HCT116 (cell line): ENCODE measurements around the gene HYAL2. TPM values are rescaled to one million over a fixed set of nuclear protein-coding genes. Genes with fewer than 3 reads are reported as not detected.

ENCODE experiments used
- ATAC-seq: fragments of 200-7000 bp; cut with Tn5 transposase; 2 replicates; pipeline ENCODE4 v1.9.1; 2020; ENCODE audit warnings: mild to moderate bottlenecking, moderate library complexity
- BruUV-seq: library from RNA; stranded (reverse); fragments of 400-500 nt; replicated peaks from 2 replicates; lab custom pipeline; 2021; lab: Mats Ljungman, UMichigan
- CTCF ChIA-PET: fragments of 300-600 bp; sonication (Branson Sonifier 250); formaldehyde crosslinking; loops from one replicate; lab custom pipeline; 2021; ENCODE audit warnings: antibody characterized with exemption; lab: Charles Lee
- POLR2A ChIA-PET: fragments of 300-600, 350-600 bp; sonication (Branson Sonifier 250); formaldehyde crosslinking; loops from one replicate; lab custom pipeline; 2021; ENCODE audit warnings: antibody characterized with exemption; lab: Charles Lee
- RAD21 ChIA-PET, 2 experiments: fragments of 300-600 bp; sonication (Branson Sonifier 250); formaldehyde crosslinking; loops; one replicate each; lab custom pipeline; 2023; ENCODE audit warnings: low total read pairs in 2 of 2; ENCODE audit not compliant: uncharacterized antibody in 2 of 2, unreplicated experiment in 2 of 2, low non-redundant PET in 1 of 2; lab: Charles Lee
- DNase-seq: peaks from one replicate; pipeline ENCODE4 v3.0.0-alpha.2; 2010; ENCODE audit warnings: low read depth, low spot score
- H2AFZ ChIP-seq: fragments of 200-600 bp; shearing (Covaris generic), sonication (generic); 2 replicates; pipeline ENCODE4 v1.6.1; 2017; ENCODE audit warnings: low read depth, mixed run types, mixed read lengths, antibody characterized with exemption, low read length; ENCODE audit not compliant: poor library complexity, severe bottlenecking
- H3K27ac ChIP-seq: 2 replicates; pipeline ENCODE4 v1.5.1; 2012; ENCODE audit warnings: low read depth, low read length
- H3K27me3 ChIP-seq: fragments of 200-600 bp; sonication (generic); 2 replicates; pipeline ENCODE4 v1.6.1; 2016; ENCODE audit warnings: mixed run types, low read length, mixed read lengths; ENCODE audit not compliant: insufficient read depth
- H3K36me3 ChIP-seq, 2 experiments: fragments of 200-500 bp in 1 of 2; fragments of 200-600 bp in 1 of 2; sonication (Bioruptor generic) in 1 of 2; sonication (generic) in 1 of 2; 2 replicates each; pipeline versions ENCODE4 v1.5.1 to v1.6.1; 2014 to 2016; ENCODE audit warnings: low read length in 2 of 2, inconsistent platforms in 1 of 2, mixed read lengths in 1 of 2, mixed run types in 1 of 2; ENCODE audit not compliant: insufficient read depth in 2 of 2, control insufficient read depth in 1 of 2
- H3K4me1 ChIP-seq, 2 experiments: fragments of 200-600 bp in 1 of 2; sonication (generic) in 1 of 2; 2 replicates each; pipeline versions ENCODE4 v1.5.1 to v1.6.1; 2012 to 2017; ENCODE audit warnings: low read length in 2 of 2, inconsistent platforms in 1 of 2, mild to moderate bottlenecking in 1 of 2, mixed read lengths in 1 of 2, mixed run types in 1 of 2, moderate library complexity in 1 of 2; ENCODE audit not compliant: insufficient read depth in 2 of 2, control insufficient read depth in 1 of 2
- H3K4me2 ChIP-seq: fragments of 200-600 bp; sonication (generic); 2 replicates; pipeline ENCODE4 v1.6.1; 2017; ENCODE audit warnings: mixed run types, low read length, mixed read lengths
- H3K4me3 ChIP-seq, 2 experiments: fragments of 200-600 bp in 1 of 2; sonication (generic) in 1 of 2; replicated peaks in 1 of 2; 2 replicates each; pipeline ENCODE4 v1.5.1; 2011 to 2016; ENCODE audit warnings: low read length in 2 of 2, control low read depth in 1 of 2, low read depth in 1 of 2, mild to moderate bottlenecking in 1 of 2, mixed read lengths in 1 of 2, mixed run types in 1 of 2
- H3K79me2 ChIP-seq: fragments of 200-600 bp; sonication (generic); 2 replicates; pipeline ENCODE4 v1.6.1; 2017; ENCODE audit warnings: mild to moderate bottlenecking, mixed run types, low read length, moderate library complexity, mixed read lengths; ENCODE audit not compliant: insufficient read depth
- H3K9ac ChIP-seq: fragments of 200-600 bp; sonication (generic); 2 replicates; pipeline ENCODE4 v1.6.1; 2016; ENCODE audit warnings: low read length, mixed read lengths
- H3K9me2 ChIP-seq: fragments of 200-600 bp; sonication (generic), shearing (Covaris generic); 2 replicates; pipeline ENCODE4 v1.6.1; 2017; ENCODE audit warnings: mixed run types, mild to moderate bottlenecking, moderate library complexity; ENCODE audit not compliant: insufficient read depth
- H3K9me3 ChIP-seq, 2 experiments: fragments of 200-500 bp in 1 of 2; fragments of 200-600 bp in 1 of 2; sonication (Bioruptor generic) in 1 of 2; sonication (generic) in 1 of 2; 2 replicates each; pipeline ENCODE4 v1.6.1; 2014 to 2017; ENCODE audit warnings: low read length in 2 of 2, mixed read lengths in 2 of 2, inconsistent platforms in 1 of 2, low read depth in 1 of 2, mild to moderate bottlenecking in 1 of 2, mixed run types in 1 of 2, moderate library complexity in 1 of 2; ENCODE audit not compliant: control insufficient read depth in 1 of 2, insufficient read depth in 1 of 2
- H4K20me1 ChIP-seq: fragments of 200-600 bp; sonication (generic), shearing (Covaris generic); 2 replicates; pipeline ENCODE4 v1.6.1; 2017; ENCODE audit warnings: mixed run types, mild to moderate bottlenecking, moderate library complexity; ENCODE audit not compliant: insufficient read depth
- CEBPB ChIP-seq: IDR thresholded peaks from 2 replicates; pipeline ENCODE4 v1.6.1; 2012; ENCODE audit warnings: low read depth
- ELF1 ChIP-seq: IDR thresholded peaks from 2 replicates; pipeline ENCODE4 v1.6.1; 2012; ENCODE audit warnings: low read depth, borderline replicate concordance
- EZH2 ChIP-seq: fragments of 200-600 bp; sonication (generic); IDR thresholded peaks from 2 replicates; pipeline ENCODE4 v1.6.1; 2017; ENCODE audit warnings: antibody characterized with exemption, mixed run types
- EZH2phosphoT487 ChIP-seq: fragments of 200-600 bp; IDR thresholded peaks from 2 replicates; pipeline ENCODE4 v1.6.1; 2018; ENCODE audit warnings: antibody characterized with exemption, borderline replicate concordance
- FOSL1 ChIP-seq: IDR thresholded peaks from 2 replicates; pipeline ENCODE4 v1.6.1; 2012; ENCODE audit warnings: low read depth
- POLR2A ChIP-seq: IDR thresholded peaks from 2 replicates; pipeline ENCODE4 v1.7.0; 2011; ENCODE audit warnings: borderline replicate concordance; ENCODE audit not compliant: insufficient read depth, insufficient read length; ENCODE audit errors: extremely low read depth
- POLR2AphosphoS5 ChIP-seq: IDR thresholded peaks from 2 replicates; pipeline ENCODE4 v1.6.1; 2011; ENCODE audit warnings: mild to moderate bottlenecking, low read depth, low read length, moderate library complexity
- RAD21 ChIP-seq: IDR thresholded peaks from 2 replicates; pipeline ENCODE4 v1.6.1; 2012; ENCODE audit warnings: low read depth, mild to moderate bottlenecking
- TCF7L2 ChIP-seq: IDR thresholded peaks from 2 replicates; pipeline ENCODE4 v1.7.0; 2011; ENCODE audit warnings: borderline replicate concordance, inconsistent platforms; ENCODE audit not compliant: insufficient read depth, insufficient read length; ENCODE audit errors: extremely low read depth
- YY1 ChIP-seq: IDR thresholded peaks from 2 replicates; pipeline ENCODE4 v1.6.1; 2011; ENCODE audit warnings: low read length, low read depth, moderate library complexity, mild to moderate bottlenecking; ENCODE audit not compliant: insufficient replicate concordance; ENCODE audit errors: extremely low read depth
- ZFX ChIP-seq: fragments of 450-650 bp; IDR thresholded peaks from 2 replicates; pipeline ENCODE4 v1.6.1; 2017
- ZNF274 ChIP-seq: fragments of 200-500 bp; sonication (Bioruptor generic); IDR thresholded peaks from 2 replicates; pipeline ENCODE4 v1.6.1; 2014; ENCODE audit warnings: mild to moderate bottlenecking, low read depth, low read length, inconsistent platforms
- intact Hi-C: fragments of 100-400 bp; cut with micrococcal nuclease; formaldehyde crosslinking; loops from 2 replicates; pipeline ENCODE4 v1.10.0; 2022
- total RNA-seq: library from RNA; stranded (reverse); gene quantifications from one replicate; pipeline ENCODE4 v1.2.1, GENCODE V29; 2021; ENCODE audit not compliant: unreplicated experiment
- TF ChIP-seq, protein P1 (sequence below): IDR thresholded peaks from 2 replicates; pipeline ENCODE4 v1.6.1; 2011; ENCODE audit warnings: mild to moderate bottlenecking, low read length, moderate library complexity; ENCODE audit not compliant: insufficient replicate concordance; ENCODE audit errors: extremely low read depth
- TF ChIP-seq, protein P2 (sequence below): IDR thresholded peaks from 2 replicates; pipeline ENCODE4 v1.6.1; 2012
- TF ChIP-seq, protein P3 (sequence below): IDR thresholded peaks from 2 replicates; pipeline ENCODE4 v1.6.1; 2012
- TF ChIP-seq, protein P4 (sequence below), 3 experiments: fragments of 200-600 bp in 1 of 3; sonication (generic) in 1 of 3; IDR thresholded peaks in 2 of 3; conservative IDR thresholded peaks in 1 of 3; 2 replicates each; pipeline ENCODE4 v1.5.1; 2012 to 2017; ENCODE audit warnings: low read depth in 2 of 3, low read length in 2 of 3, antibody characterized with exemption in 1 of 3, borderline replicate concordance in 1 of 3, control low read depth in 1 of 3, mild to moderate bottlenecking in 1 of 3, mixed read lengths in 1 of 3, mixed run types in 1 of 3, moderate library complexity in 1 of 3; ENCODE audit not compliant: insufficient read depth in 1 of 3

The HYAL2 gene
- total RNA-seq, 1 experiment from 2014 or later = 42.2 TPM

DNA sequence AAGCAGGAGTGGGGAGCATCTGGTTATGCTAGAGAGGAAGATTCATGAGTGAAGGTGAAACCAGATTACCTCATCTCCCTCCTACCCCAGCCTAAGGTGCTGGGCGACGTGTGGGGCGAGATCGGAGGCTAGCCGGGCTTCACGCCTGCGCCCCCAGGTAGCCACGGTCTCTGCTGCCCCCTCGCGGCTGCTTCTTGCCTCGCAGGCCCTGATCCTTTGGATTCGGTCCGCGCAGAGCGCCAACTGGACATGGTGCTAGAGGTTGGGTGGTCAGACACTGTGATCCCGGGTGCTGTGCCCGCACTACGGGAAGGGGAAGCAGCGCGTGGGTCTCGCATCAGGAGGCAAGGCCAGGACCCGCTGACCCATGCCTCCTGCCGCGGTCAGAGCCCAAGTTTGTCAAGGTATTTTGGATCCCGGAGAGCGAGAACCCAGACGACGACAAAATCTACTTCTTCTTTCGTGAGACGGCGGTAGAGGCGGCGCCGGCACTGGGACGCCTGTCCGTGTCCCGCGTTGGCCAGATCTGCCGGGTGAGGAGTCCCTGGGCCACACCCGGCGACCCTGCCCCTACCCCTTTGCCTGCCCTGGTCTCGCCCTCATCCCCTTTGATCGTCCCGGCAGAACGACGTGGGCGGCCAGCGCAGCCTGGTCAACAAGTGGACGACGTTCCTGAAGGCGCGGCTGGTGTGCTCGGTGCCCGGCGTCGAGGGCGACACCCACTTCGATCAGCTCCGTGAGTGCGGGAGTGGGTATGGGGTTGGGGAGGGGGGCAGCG, 49.4 kb downstream of the HYAL2 start:
- ChIA-PET RAD21 (interaction anchor here in 1 of 2 experiments (1.9 kb wide), 1 partner anchor 13 kb away, joined by 7 read pairs; no protein-coding TSS in a partner anchor), CTCF (interaction anchor here (1.8 to 2.4 kb wide), 2 partner anchors 13 to 78 kb away, joined by 8 to 9 read pairs; no protein-coding TSS in a partner anchor), POLR2A (no interaction called here)
- Histone ChIP-seq H3K9me3 (no peaks in the 10 kb centered on the region), H3K27me3 (no peaks in the 10 kb centered on the region), H3K4me1 (peaks cover 51 to 62% of the 10 kb centered on the region in 2 experiments), H3K9ac (peak overlapping the region; percentile 56), H3K4me2 (peak overlapping the region; percentile 96), H3K9me2 (no peaks in the 10 kb centered on the region), H3K4me3 (peak overlapping the region; percentile 43 to 57), H3K79me2 (no peaks in the 10 kb centered on the region), H3K36me3 (no peaks in the 10 kb centered on the region), H3K27ac (peak overlapping the region; percentile 27; the same call in 1 of the 2 replicates), H4K20me1 (no peaks in the 10 kb centered on the region), H2AFZ (peak overlapping the region; percentile 82)
- TF ChIP-seq, protein P1, sequence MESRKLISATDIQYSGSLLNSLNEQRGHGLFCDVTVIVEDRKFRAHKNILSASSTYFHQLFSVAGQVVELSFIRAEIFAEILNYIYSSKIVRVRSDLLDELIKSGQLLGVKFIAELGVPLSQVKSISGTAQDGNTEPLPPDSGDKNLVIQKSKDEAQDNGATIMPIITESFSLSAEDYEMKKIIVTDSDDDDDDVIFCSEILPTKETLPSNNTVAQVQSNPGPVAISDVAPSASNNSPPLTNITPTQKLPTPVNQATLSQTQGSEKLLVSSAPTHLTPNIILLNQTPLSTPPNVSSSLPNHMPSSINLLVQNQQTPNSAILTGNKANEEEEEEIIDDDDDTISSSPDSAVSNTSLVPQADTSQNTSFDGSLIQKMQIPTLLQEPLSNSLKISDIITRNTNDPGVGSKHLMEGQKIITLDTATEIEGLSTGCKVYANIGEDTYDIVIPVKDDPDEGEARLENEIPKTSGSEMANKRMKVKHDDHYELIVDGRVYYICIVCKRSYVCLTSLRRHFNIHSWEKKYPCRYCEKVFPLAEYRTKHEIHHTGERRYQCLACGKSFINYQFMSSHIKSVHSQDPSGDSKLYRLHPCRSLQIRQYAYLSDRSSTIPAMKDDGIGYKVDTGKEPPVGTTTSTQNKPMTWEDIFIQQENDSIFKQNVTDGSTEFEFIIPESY = no peak
- TF ChIP-seq POLR2A = no peak
- no peak for TF ChIP-seq FOSL1
- no peak for TF ChIP-seq ZNF274
- TF ChIP-seq CEBPB = no peak
- TF ChIP-seq, protein P2, sequence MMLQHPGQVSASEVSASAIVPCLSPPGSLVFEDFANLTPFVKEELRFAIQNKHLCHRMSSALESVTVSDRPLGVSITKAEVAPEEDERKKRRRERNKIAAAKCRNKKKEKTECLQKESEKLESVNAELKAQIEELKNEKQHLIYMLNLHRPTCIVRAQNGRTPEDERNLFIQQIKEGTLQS = no peak
- TF ChIP-seq, protein P3, sequence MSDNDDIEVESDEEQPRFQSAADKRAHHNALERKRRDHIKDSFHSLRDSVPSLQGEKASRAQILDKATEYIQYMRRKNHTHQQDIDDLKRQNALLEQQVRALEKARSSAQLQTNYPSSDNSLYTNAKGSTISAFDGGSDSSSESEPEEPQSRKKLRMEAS = no peak
- TF ChIP-seq RAD21 = no peak
- peak; percentile 89 for TF ChIP-seq TCF7L2
- TF ChIP-seq YY1 = no peak
- no peak for TF ChIP-seq ELF1
- TF ChIP-seq POLR2AphosphoS5 = peak; percentile 70
- no peak for TF ChIP-seq ZFX
- TF ChIP-seq, protein P4, sequence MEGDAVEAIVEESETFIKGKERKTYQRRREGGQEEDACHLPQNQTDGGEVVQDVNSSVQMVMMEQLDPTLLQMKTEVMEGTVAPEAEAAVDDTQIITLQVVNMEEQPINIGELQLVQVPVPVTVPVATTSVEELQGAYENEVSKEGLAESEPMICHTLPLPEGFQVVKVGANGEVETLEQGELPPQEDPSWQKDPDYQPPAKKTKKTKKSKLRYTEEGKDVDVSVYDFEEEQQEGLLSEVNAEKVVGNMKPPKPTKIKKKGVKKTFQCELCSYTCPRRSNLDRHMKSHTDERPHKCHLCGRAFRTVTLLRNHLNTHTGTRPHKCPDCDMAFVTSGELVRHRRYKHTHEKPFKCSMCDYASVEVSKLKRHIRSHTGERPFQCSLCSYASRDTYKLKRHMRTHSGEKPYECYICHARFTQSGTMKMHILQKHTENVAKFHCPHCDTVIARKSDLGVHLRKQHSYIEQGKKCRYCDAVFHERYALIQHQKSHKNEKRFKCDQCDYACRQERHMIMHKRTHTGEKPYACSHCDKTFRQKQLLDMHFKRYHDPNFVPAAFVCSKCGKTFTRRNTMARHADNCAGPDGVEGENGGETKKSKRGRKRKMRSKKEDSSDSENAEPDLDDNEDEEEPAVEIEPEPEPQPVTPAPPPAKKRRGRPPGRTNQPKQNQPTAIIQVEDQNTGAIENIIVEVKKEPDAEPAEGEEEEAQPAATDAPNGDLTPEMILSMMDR (IDR thresholded peaks at IDR 0.05 in 2 of 3, conservative IDR thresholded peaks at IDR 0.05 in 1 of 3; ENCODE audit: borderline replicate concordance in 1 of 3, insufficient read depth in 1 of 3, low read depth in 2 of 3, low read length in 2 of 3) = peak in 2 of 3 experiments; percentile 93 to 96; a peak in 4 of 6 replicates
- no peak for TF ChIP-seq EZH2
- no peak for TF ChIP-seq EZH2phosphoT487
- intact Hi-C loops = loop anchor here (1.0 to 5.0 kb wide), 2 partner anchors 46 to 151 kb away; no protein-coding TSS in a partner anchor
- BruUV-seq = no TSS peak
- DNase-seq (no peak), ATAC-seq (peak; percentile 62)
